HepG2 (cell line): ENCODE results near the gene CLIP2. TPM values are rescaled to one million over a fixed set of nuclear protein-coding genes. Genes with fewer than 3 reads are reported as not detected.

Experiments used
- CC2D1A ChIP-seq: sonication (generic); formaldehyde crosslinking; IDR thresholded peaks from 2 replicates; pipeline ENCODE4 v1.8.1; 2023; ENCODE audit warnings: mild to moderate bottlenecking, missing genetic modification reagents
- CCAR2 ChIP-seq: fragments of 200-400 bp; formaldehyde crosslinking; optimal IDR thresholded peaks from 2 replicates; pipeline ENCODE3; 2018; ENCODE audit warnings: low read depth, mild to moderate bottlenecking, low read length, moderate library complexity
- GLI4 ChIP-seq: sonication (generic); formaldehyde crosslinking; IDR thresholded peaks from 2 replicates; pipeline ENCODE4 v1.5.1; 2020; ENCODE audit warnings: missing genetic modification reagents, mild to moderate bottlenecking, moderate library complexity, borderline replicate concordance
- NFKB2 ChIP-seq: sonication (generic); formaldehyde crosslinking; IDR thresholded peaks from 2 replicates; pipeline ENCODE4 v1.4.0; 2020; ENCODE audit warnings: missing genetic modification reagents, borderline replicate concordance
- NR2F6 ChIP-seq, 2 experiments: IDR thresholded peaks; 2 replicates each; pipeline ENCODE4 v1.6.1; 2016; ENCODE audit warnings: antibody characterized with exemption in 1 of 2, mild to moderate bottlenecking in 1 of 2
- POLR2A ChIP-seq, 2 experiments: IDR thresholded peaks; 2 replicates each; pipeline ENCODE4 v1.6.1; 2011; ENCODE audit warnings: low read depth in 2 of 2, low read length in 2 of 2, mild to moderate bottlenecking in 1 of 2, moderate library complexity in 1 of 2; ENCODE audit not compliant: insufficient read depth in 1 of 2
- SKI ChIP-seq: fragments of 450-650 bp; IDR thresholded peaks from one replicate; pipeline ENCODE4 v1.6.1; 2018; ENCODE audit warnings: mild to moderate bottlenecking; ENCODE audit not compliant: partially characterized antibody
- ZBTB7A ChIP-seq: sonication (generic); formaldehyde crosslinking; IDR thresholded peaks from 2 replicates; pipeline ENCODE4 v1.8.0; 2022; ENCODE audit warnings: mild to moderate bottlenecking, missing genetic modification reagents
- ZNF556 ChIP-seq: sonication (generic); formaldehyde crosslinking; IDR thresholded peaks from 2 replicates; pipeline ENCODE4 v1.4.0; 2020; ENCODE audit warnings: mild to moderate bottlenecking, missing genetic modification reagents, borderline replicate concordance
- polyA plus RNA-seq, 8 experiments: library from polyadenylated mRNA; depleted of rRNA in 3 of 8; stranded (reverse) in 7 of 8; unstranded in 1 of 8; fragments of >200 nt; fragmentation: Illumina TruSeq in 4 of 8; extraction: Trizol in 4 of 8; gene quantifications; 2 replicates each; pipeline versions ENCODE4 v1.2.1 to v1.2.3, GENCODE V29; 2011 to 2016; ENCODE audit warnings: low read depth in 4 of 8, missing spikeins in 1 of 8, mixed read lengths in 1 of 8; ENCODE audit not compliant: insufficient read depth in 1 of 8
- total RNA-seq, 5 experiments: library from RNA; depleted of rRNA; stranded (reverse); fragments of >200 nt; fragmentation: Illumina TruSeq; extraction: Trizol; gene quantifications; 2 replicates each; pipeline ENCODE4 v1.2.3, GENCODE V29; 2016; ENCODE audit warnings: low read depth in 1 of 5
- TF ChIP-seq, protein P1 (sequence below): sonication (generic); formaldehyde crosslinking; IDR thresholded peaks from 2 replicates; pipeline ENCODE4 v1.4.0; 2020; ENCODE audit warnings: missing genetic modification reagents
- TF ChIP-seq, protein P2 (sequence below): sonication (generic); formaldehyde crosslinking; IDR thresholded peaks from 2 replicates; pipeline ENCODE4 v1.4.0; 2020; ENCODE audit warnings: mild to moderate bottlenecking, missing genetic modification reagents
- TF ChIP-seq, protein P3 (sequence below): sonication (generic); formaldehyde crosslinking; IDR thresholded peaks from 2 replicates; pipeline ENCODE4 v1.5.1; 2020; ENCODE audit warnings: mild to moderate bottlenecking, missing genetic modification reagents, moderate library complexity
- TF ChIP-seq, protein P4 (sequence below): sonication (generic); formaldehyde crosslinking; IDR thresholded peaks from 2 replicates; pipeline ENCODE4 v1.4.0; 2020; ENCODE audit warnings: mild to moderate bottlenecking, missing genetic modification reagents

Gene CLIP2
- total and polyA plus RNA-seq, 2 of the 13 experiments (the other 11 are each of a cell fraction or from before 2014, with no cell fraction given) = 6.5 to 17.4 TPM

DNA sequence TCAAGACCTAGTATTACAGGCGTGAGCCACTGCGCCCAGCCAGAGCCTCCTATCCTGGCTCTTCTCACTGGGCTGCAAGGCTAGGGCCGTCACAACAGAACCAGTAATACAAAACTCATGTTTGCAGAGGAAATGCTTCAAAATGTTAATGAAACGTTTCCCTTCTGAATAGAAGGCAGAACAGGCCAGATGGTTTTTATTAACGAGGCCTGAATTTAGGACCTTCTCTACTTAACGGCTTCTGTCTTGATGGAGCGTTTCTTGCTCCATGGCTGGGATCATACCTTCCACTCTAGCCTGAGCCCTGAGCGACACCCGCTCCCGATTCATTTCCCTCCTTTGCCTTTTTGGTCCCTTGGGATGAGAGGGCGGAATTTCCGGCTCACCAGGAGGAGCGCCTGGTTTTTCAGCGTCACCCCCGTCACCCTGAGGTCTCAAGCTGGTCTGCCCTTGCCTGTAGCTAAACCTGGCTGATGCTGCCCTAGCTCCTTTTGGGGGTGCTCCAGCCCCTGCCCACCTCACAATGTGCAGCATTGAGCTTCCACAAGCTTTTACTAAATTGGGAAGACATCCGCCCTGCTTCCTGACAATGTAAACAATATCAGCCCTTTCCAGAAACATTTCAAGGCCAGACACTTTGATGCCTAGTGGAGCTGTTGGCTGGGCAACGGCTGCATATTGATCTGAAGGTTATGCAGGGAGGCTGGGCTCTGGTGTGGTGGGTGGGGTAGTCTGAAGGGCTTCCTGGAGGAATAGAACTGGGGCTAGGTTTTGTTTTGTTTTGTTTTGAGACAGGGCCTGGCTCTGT, 5.2 kb downstream of the CLIP2 start (continued):
- TF ChIP-seq, protein P1, sequence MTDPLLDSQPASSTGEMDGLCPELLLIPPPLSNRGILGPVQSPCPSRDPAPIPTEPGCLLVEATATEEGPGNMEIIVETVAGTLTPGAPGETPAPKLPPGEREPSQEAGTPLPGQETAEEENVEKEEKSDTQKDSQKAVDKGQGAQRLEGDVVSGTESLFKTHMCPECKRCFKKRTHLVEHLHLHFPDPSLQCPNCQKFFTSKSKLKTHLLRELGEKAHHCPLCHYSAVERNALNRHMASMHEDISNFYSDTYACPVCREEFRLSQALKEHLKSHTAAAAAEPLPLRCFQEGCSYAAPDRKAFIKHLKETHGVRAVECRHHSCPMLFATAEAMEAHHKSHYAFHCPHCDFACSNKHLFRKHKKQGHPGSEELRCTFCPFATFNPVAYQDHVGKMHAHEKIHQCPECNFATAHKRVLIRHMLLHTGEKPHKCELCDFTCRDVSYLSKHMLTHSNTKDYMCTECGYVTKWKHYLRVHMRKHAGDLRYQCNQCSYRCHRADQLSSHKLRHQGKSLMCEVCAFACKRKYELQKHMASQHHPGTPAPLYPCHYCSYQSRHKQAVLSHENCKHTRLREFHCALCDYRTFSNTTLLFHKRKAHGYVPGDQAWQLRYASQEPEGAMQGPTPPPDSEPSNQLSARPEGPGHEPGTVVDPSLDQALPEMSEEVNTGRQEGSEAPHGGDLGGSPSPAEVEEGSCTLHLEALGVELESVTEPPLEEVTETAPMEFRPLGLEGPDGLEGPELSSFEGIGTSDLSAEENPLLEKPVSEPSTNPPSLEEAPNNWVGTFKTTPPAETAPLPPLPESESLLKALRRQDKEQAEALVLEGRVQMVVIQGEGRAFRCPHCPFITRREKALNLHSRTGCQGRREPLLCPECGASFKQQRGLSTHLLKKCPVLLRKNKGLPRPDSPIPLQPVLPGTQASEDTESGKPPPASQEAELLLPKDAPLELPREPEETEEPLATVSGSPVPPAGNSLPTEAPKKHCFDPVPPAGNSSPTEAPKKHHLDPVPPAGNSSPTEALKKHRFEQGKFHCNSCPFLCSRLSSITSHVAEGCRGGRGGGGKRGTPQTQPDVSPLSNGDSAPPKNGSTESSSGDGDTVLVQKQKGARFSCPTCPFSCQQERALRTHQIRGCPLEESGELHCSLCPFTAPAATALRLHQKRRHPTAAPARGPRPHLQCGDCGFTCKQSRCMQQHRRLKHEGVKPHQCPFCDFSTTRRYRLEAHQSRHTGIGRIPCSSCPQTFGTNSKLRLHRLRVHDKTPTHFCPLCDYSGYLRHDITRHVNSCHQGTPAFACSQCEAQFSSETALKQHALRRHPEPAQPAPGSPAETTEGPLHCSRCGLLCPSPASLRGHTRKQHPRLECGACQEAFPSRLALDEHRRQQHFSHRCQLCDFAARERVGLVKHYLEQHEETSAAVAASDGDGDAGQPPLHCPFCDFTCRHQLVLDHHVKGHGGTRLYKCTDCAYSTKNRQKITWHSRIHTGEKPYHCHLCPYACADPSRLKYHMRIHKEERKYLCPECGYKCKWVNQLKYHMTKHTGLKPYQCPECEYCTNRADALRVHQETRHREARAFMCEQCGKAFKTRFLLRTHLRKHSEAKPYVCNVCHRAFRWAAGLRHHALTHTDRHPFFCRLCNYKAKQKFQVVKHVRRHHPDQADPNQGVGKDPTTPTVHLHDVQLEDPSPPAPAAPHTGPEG (CRISPR knock-in tag) = peak; percentile 94
- TF ChIP-seq SKI (peak; percentile 94), CC2D1A (CRISPR knock-in tag) (no peak), NR2F6 (IDR thresholded peaks at IDR 0.05) (peak; percentile 54), NR2F6 (CRISPR knock-in tag; IDR thresholded peaks at IDR 0.05) (peak; percentile 82), CCAR2 (no peak), POLR2A (IDR thresholded peaks at IDR 0.05; ENCODE audit: insufficient read depth in 1 of 2, low read depth in 2 of 2, low read length in 2 of 2) (peak in 1 of 2 experiments; percentile 52; a peak in 1 of 4 replicates), NFKB2 (CRISPR knock-in tag) (0 out of 2 replicates have a peak, but pooled peaks have one; percentile 10), ZBTB7A (CRISPR knock-in tag) (no peak), ZNF556 (CRISPR knock-in tag) (peak; percentile 57; the same call in 1 of the 2 replicates), GLI4 (CRISPR knock-in tag) (0 out of 2 replicates have a peak, but pooled peaks have one; percentile 36)
- TF ChIP-seq, protein P2, sequence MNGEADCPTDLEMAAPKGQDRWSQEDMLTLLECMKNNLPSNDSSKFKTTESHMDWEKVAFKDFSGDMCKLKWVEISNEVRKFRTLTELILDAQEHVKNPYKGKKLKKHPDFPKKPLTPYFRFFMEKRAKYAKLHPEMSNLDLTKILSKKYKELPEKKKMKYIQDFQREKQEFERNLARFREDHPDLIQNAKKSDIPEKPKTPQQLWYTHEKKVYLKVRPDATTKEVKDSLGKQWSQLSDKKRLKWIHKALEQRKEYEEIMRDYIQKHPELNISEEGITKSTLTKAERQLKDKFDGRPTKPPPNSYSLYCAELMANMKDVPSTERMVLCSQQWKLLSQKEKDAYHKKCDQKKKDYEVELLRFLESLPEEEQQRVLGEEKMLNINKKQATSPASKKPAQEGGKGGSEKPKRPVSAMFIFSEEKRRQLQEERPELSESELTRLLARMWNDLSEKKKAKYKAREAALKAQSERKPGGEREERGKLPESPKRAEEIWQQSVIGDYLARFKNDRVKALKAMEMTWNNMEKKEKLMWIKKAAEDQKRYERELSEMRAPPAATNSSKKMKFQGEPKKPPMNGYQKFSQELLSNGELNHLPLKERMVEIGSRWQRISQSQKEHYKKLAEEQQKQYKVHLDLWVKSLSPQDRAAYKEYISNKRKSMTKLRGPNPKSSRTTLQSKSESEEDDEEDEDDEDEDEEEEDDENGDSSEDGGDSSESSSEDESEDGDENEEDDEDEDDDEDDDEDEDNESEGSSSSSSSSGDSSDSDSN = peak; percentile 64
- TF ChIP-seq, protein P3, sequence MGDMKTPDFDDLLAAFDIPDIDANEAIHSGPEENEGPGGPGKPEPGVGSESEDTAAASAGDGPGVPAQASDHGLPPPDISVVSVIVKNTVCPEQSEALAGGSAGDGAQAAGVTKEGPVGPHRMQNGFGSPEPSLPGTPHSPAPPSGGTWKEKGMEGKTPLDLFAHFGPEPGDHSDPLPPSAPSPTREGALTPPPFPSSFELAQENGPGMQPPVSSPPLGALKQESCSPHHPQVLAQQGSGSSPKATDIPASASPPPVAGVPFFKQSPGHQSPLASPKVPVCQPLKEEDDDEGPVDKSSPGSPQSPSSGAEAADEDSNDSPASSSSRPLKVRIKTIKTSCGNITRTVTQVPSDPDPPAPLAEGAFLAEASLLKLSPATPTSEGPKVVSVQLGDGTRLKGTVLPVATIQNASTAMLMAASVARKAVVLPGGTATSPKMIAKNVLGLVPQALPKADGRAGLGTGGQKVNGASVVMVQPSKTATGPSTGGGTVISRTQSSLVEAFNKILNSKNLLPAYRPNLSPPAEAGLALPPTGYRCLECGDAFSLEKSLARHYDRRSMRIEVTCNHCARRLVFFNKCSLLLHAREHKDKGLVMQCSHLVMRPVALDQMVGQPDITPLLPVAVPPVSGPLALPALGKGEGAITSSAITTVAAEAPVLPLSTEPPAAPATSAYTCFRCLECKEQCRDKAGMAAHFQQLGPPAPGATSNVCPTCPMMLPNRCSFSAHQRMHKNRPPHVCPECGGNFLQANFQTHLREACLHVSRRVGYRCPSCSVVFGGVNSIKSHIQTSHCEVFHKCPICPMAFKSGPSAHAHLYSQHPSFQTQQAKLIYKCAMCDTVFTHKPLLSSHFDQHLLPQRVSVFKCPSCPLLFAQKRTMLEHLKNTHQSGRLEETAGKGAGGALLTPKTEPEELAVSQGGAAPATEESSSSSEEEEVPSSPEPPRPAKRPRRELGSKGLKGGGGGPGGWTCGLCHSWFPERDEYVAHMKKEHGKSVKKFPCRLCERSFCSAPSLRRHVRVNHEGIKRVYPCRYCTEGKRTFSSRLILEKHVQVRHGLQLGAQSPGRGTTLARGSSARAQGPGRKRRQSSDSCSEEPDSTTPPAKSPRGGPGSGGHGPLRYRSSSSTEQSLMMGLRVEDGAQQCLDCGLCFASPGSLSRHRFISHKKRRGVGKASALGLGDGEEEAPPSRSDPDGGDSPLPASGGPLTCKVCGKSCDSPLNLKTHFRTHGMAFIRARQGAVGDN (CRISPR knock-in tag) = peak; percentile 76
- TF ChIP-seq, protein P4, sequence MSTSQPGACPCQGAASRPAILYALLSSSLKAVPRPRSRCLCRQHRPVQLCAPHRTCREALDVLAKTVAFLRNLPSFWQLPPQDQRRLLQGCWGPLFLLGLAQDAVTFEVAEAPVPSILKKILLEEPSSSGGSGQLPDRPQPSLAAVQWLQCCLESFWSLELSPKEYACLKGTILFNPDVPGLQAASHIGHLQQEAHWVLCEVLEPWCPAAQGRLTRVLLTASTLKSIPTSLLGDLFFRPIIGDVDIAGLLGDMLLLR (CRISPR knock-in tag) = no peak
